ENCODE results near the gene RAD51C. TPM values are rescaled to one million over a fixed set of nuclear protein-coding genes. Genes with fewer than 3 reads are reported as not detected.
"Not testable (repeated sequence)": the region's sequence is repeated elsewhere in the genome, so short reads cannot be mapped to it uniquely, and the experiment has no call there.

Gene RAD51C
- total RNA-seq, 1 donor from 2014 or later: 67.6 TPM

DNA sequence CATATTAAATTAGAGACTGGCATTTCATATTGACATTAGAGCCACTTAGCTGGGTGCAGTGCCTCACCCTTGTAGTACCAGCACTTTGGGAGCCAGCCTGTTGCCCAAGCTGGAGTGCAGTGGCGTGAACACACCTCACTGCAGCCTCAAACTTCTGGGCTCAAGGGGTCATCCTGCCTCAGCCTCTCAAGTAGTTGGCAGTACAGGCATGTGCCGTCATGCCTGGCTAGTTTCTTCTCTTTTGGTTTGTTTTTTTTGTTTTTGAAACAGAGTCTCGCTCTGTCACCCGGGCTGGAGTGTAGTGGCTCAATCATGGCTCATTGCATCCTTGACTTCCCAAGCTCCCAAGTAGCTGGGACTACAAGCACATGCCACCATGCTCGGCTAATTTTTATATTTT is 72.0 kb downstream of the RAD51C start:
- Histone ChIP-seq H4K20me1 (ENCODE audit: low read depth) (peaks cover 4% of the 10 kb centered on the region), H3K27me3 (no peaks in the 10 kb centered on the region), H3K27ac (no peak overlapping the region), H3K9me3 (ENCODE audit: low read depth) (no peaks in the 10 kb centered on the region), H3K79me2 (ENCODE audit: low read depth) (peaks cover 3% of the 10 kb centered on the region), H3K4me2 (no peak overlapping the region), H3K4me1 (no peaks in the 10 kb centered on the region), H2AFZ (replicated peaks) (no peak overlapping the region), H3K4me3 (no peak overlapping the region), H3K36me3 (no peaks in the 10 kb centered on the region), H3F3A (ENCODE audit: low read depth) (no peaks in the 10 kb centered on the region), H3K9ac (no peak overlapping the region)
- Mint-ChIP-seq H3K4me1 (peaks cover 3% of the 10 kb centered on the region), H3K27me3 (ENCODE audit: insufficient read depth, low read depth) (no peaks in the 10 kb centered on the region), H3K9me3 (no peaks in the 10 kb centered on the region), H3K4me3 (no peak overlapping the region), H3K36me3 (peaks cover 16% of the 10 kb centered on the region), H3K27ac (no peak overlapping the region)
- no peak for DNase-seq (ENCODE audit: low spot score)
- TF ChIP-seq EZH2phosphoT487 (IDR thresholded peaks at IDR 0.05) (no peak), EZH2 (IDR thresholded peaks at IDR 0.05) (no peak)
- TF ChIP-seq, protein P1, sequence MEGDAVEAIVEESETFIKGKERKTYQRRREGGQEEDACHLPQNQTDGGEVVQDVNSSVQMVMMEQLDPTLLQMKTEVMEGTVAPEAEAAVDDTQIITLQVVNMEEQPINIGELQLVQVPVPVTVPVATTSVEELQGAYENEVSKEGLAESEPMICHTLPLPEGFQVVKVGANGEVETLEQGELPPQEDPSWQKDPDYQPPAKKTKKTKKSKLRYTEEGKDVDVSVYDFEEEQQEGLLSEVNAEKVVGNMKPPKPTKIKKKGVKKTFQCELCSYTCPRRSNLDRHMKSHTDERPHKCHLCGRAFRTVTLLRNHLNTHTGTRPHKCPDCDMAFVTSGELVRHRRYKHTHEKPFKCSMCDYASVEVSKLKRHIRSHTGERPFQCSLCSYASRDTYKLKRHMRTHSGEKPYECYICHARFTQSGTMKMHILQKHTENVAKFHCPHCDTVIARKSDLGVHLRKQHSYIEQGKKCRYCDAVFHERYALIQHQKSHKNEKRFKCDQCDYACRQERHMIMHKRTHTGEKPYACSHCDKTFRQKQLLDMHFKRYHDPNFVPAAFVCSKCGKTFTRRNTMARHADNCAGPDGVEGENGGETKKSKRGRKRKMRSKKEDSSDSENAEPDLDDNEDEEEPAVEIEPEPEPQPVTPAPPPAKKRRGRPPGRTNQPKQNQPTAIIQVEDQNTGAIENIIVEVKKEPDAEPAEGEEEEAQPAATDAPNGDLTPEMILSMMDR (IDR thresholded peaks at IDR 0.05): no peak

DNA sequence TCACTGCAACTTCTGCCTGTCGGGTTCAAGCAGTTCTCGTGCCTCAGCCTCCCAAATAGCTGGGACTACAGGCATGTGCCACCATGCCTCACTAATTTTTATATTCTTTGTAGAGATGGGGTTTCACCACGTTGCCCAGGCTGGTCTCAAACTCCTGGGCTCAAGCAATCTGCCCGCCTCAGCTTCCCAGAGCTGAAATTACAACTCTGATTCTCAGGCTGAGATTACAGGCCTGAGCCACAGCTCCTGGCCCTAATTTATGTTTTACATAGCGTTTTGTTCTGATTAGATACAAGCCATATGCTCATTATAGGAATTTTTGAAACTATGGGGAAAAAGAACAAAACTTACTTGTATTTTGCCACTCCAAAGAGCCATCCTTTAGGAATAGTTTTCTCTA is 86.1 kb downstream of the RAD51C start:
- H3K36me3 Mint-ChIP-seq; H3K27ac Mint-ChIP-seq; H3K27me3 Mint-ChIP-seq (ENCODE audit: insufficient read depth, low read depth); H3K4me3 ChIP-seq; H3K4me2 ChIP-seq; H3K36me3 ChIP-seq; H3K4me1 Mint-ChIP-seq; H3K79me2 ChIP-seq (ENCODE audit: low read depth); DNase-seq (ENCODE audit: low spot score); H3K27me3 ChIP-seq; H3K27ac ChIP-seq; H3K9me3 Mint-ChIP-seq; H3K9me3 ChIP-seq (ENCODE audit: low read depth); H3K9ac ChIP-seq; H3K4me3 Mint-ChIP-seq; H3K4me1 ChIP-seq; H2AFZ ChIP-seq (replicated peaks); H3F3A ChIP-seq (ENCODE audit: low read depth); H4K20me1 ChIP-seq (ENCODE audit: low read depth): not testable (repeated sequence)

DNA sequence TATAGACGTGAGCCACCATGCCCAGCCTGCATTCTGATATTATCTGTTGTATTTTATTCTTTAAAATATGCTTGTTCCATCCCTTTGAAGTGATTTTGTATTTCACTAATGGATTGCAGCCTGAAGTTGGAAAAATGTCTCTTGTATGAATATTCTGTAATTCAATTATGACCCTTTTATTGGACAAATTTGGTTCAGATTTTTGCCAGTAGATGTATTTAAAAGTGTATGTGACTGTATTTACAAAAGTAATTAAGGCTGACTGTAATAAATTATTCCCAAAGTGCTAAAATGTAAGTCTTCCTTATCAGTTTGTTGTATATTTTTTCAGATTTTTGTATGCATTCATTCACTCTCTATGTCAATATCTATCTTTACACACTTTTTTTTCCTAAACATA is 87.0 kb downstream of the RAD51C start:
- Histone ChIP-seq H3K4me1 (no peaks in the 10 kb centered on the region), H3K27me3 (no peaks in the 10 kb centered on the region), H3K27ac (no peak overlapping the region), H2AFZ (replicated peaks) (no peak overlapping the region), H3K4me2 (no peak overlapping the region), H3K9ac (no peak overlapping the region), H3K9me3 (ENCODE audit: low read depth) (no peaks in the 10 kb centered on the region), H3K4me3 (no peak overlapping the region), H3K79me2 (ENCODE audit: low read depth) (no peaks in the 10 kb centered on the region), H3K36me3 (no peaks in the 10 kb centered on the region), H3F3A (ENCODE audit: low read depth) (no peaks in the 10 kb centered on the region), H4K20me1 (ENCODE audit: low read depth) (no peaks in the 10 kb centered on the region)
- no peak for DNase-seq (ENCODE audit: low spot score)
- no peaks in the 10 kb centered on the region for H3K4me1 Mint-ChIP-seq
- H3K27ac Mint-ChIP-seq: no peak overlapping the region
- H3K9me3 Mint-ChIP-seq: no peaks in the 10 kb centered on the region
- peaks cover 2% of the 10 kb centered on the region for H3K36me3 Mint-ChIP-seq
- no peak overlapping the region for H3K4me3 Mint-ChIP-seq
- H3K27me3 Mint-ChIP-seq (ENCODE audit: insufficient read depth, low read depth): no peaks in the 10 kb centered on the region
- TF ChIP-seq EZH2 (IDR thresholded peaks at IDR 0.05) (no peak), EZH2phosphoT487 (IDR thresholded peaks at IDR 0.05) (no peak)
- TF ChIP-seq, protein P1 (IDR thresholded peaks at IDR 0.05): no peak

DNA sequence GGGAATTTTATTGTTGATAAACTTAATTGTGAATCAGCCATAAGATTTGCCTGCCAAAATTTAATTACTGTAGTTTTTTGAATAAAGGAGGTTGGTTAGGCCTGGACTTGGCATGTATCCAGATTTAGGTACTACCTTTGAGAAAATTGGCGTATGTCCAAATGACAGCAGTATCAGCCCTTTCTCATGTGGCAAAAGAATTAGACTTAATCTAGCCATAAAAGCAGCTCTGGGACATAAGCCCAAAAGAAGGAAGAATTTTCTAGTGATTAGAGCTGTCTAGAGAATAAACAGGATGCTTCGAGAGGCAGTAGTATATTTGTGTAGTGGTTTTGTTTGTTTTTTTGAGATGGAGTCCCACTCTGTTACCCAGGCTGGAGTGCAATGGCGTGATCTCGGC is 91.0 kb downstream of the RAD51C start:
- Histone ChIP-seq H3K79me2 (ENCODE audit: low read depth) (no peaks in the 10 kb centered on the region), H3K4me3 (no peak overlapping the region)

More for the DNA sequence above, 91.0 kb downstream of the RAD51C start:
- no peaks in the 10 kb centered on the region for H3K9me3 ChIP-seq (ENCODE audit: low read depth)
- H3K9ac ChIP-seq: no peak overlapping the region
- TF ChIP-seq, protein P1 (IDR thresholded peaks at IDR 0.05): no peak
- no peak for TF ChIP-seq EZH2 (IDR thresholded peaks at IDR 0.05)
- no peak for TF ChIP-seq EZH2phosphoT487 (IDR thresholded peaks at IDR 0.05)
- no peaks in the 10 kb centered on the region for H3K27me3 Mint-ChIP-seq (ENCODE audit: insufficient read depth, low read depth)
- no peak overlapping the region for H3K4me3 Mint-ChIP-seq
- peaks cover 2% of the 10 kb centered on the region for H3K36me3 Mint-ChIP-seq
- no peak overlapping the region for H3K4me2 ChIP-seq
- no peaks in the 10 kb centered on the region for H4K20me1 ChIP-seq (ENCODE audit: low read depth)
- no peak overlapping the region for H3K27ac ChIP-seq
- H3K4me1 ChIP-seq: no peaks in the 10 kb centered on the region
- no peaks in the 10 kb centered on the region for H3F3A ChIP-seq (ENCODE audit: low read depth)
- H3K9me3 Mint-ChIP-seq: no peaks in the 10 kb centered on the region
- no peak overlapping the region for H3K27ac Mint-ChIP-seq
- H3K36me3 ChIP-seq: no peaks in the 10 kb centered on the region
- no peaks in the 10 kb centered on the region for H3K27me3 ChIP-seq
- DNase-seq (ENCODE audit: low spot score): no peak
- H3K4me1 Mint-ChIP-seq: no peaks in the 10 kb centered on the region
- no peak overlapping the region for H2AFZ ChIP-seq (replicated peaks)

Measured in neural progenitor cell (in vitro differentiated cells).